Endodermal cell (in vitro differentiated cells): ENCODE measurements around the gene SYNJ2. TPM values are rescaled to one million over a fixed set of nuclear protein-coding genes. Genes with fewer than 3 reads are reported as not detected.

Source experiments
- DNase-seq: peaks from one replicate; pipeline ENCODE4 v3.0.0-alpha.2; 2017
- H3K27ac ChIP-seq: 2 replicates; pipeline ENCODE4 v1.5.1; 2013; ENCODE audit warnings: mild to moderate bottlenecking, low read depth, low read length, moderate library complexity
- H3K27me3 ChIP-seq: 2 replicates; pipeline ENCODE4 v1.6.1; 2013; ENCODE audit warnings: mild to moderate bottlenecking, low read length, moderate library complexity; ENCODE audit not compliant: insufficient read depth, control insufficient read depth, poor library complexity, severe bottlenecking
- H3K36me3 ChIP-seq: 2 replicates; pipeline ENCODE4 v1.7.0; 2013; ENCODE audit warnings: mild to moderate bottlenecking, low read length, moderate library complexity; ENCODE audit not compliant: control insufficient read depth, insufficient read depth
- H3K4me1 ChIP-seq: one replicate; pipeline ENCODE4 v1.7.0; 2013; ENCODE audit warnings: low read length; ENCODE audit not compliant: control insufficient read depth, insufficient read depth
- H3K4me3 ChIP-seq: 2 replicates; pipeline ENCODE4 v1.5.1; 2013; ENCODE audit warnings: mild to moderate bottlenecking, low read length, moderate library complexity
- H3K9ac ChIP-seq: 2 replicates; pipeline ENCODE4 v1.6.1; 2013; ENCODE audit warnings: mild to moderate bottlenecking, low read length, moderate library complexity; ENCODE audit not compliant: poor library complexity, severe bottlenecking; ENCODE audit errors: extremely low read depth
- H3K9me3 ChIP-seq: 2 replicates; pipeline ENCODE4 v1.6.1; 2013; ENCODE audit warnings: mild to moderate bottlenecking, low read length, moderate library complexity; ENCODE audit not compliant: control insufficient read depth
- H3K27ac Mint-ChIP-seq: 2 replicates; pipeline ENCODE4 v1.8.0; 2020; ENCODE audit warnings: mixed read lengths
- H3K27me3 Mint-ChIP-seq: 2 replicates; pipeline ENCODE4 v1.8.0; 2021; ENCODE audit warnings: mild to moderate bottlenecking, mixed read lengths; ENCODE audit not compliant: insufficient read depth
- H3K36me3 Mint-ChIP-seq: 2 replicates; pipeline ENCODE4 v1.8.0; 2020; ENCODE audit warnings: low read depth, mixed read lengths
- H3K4me1 Mint-ChIP-seq: 2 replicates; pipeline ENCODE4 v1.8.0; 2020; ENCODE audit warnings: mixed read lengths
- H3K4me3 Mint-ChIP-seq: 2 replicates; pipeline ENCODE4 v1.8.0; 2020; ENCODE audit warnings: mild to moderate bottlenecking, moderate library complexity, mixed read lengths
- H3K9me3 Mint-ChIP-seq: 2 replicates; pipeline ENCODE4 v1.8.0; 2020; ENCODE audit warnings: mild to moderate bottlenecking, mixed read lengths
- WGBS, 2 experiments: methylation state at CpG; one replicate each; pipeline versions ENCODE4 v1.1.5 to v1.1.7; 2013; ENCODE audit warnings: missing lambda C conversion rate in 2 of 2, mixed read lengths in 1 of 2; ENCODE audit not compliant: insufficient coverage in 1 of 2, insufficient read length in 1 of 2; 5-methylcytosine and 5-hydroxymethylcytosine counted together
- total RNA-seq, 2 donors: library from RNA; stranded (reverse); fragmentation: NEBNext Ultra II Directional in 1 of 2; extraction: Animal tissue kit (Norgen Biotek cat#: 25700) in 1 of 2; gene quantifications; 2 replicates in 1 of 2; 3 replicates in 1 of 2; pipeline ENCODE4 v1.2.1, GENCODE V29; 2021
- TF ChIP-seq, protein P1 (sequence below): fragments of 200-600 bp; sonication (generic); conservative IDR thresholded peaks from 2 replicates; pipeline ENCODE4 v1.5.0; 2021; ENCODE audit warnings: antibody characterized with exemption, mild to moderate bottlenecking

Gene SYNJ2
- total RNA-seq, 2 donors from 2014 or later = 21.2 to 32.8 TPM

DNA sequence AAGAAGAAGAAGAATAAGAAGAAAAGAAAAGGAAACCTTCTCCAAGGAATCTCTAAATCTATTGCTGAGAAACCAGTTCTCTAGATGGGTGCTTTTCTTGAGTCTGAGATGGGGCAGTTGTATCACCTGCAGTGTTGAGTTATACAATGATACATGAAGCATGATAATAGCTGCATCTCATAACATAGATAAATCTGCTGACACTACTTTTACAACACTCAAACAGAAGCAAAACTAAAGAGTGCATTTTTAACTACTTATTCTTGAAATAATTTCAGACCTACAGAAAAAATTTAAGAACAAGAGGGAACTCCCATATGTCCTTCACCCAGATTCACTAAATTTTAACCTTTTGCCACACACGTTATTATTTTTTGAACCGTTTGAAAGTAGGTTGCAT lies 70.3 kb downstream of the SYNJ2 start:
- Histone ChIP-seq H3K9me3 (no peaks in the 10 kb centered on the region), H3K27ac (no peak overlapping the region), H3K4me1 (no peaks in the 10 kb centered on the region), H3K27me3 (no peaks in the 10 kb centered on the region), H3K4me3 (no peak overlapping the region), H3K36me3 (peaks cover 17% of the 10 kb centered on the region), H3K9ac (no peak overlapping the region)
- no peak overlapping the region for H3K27ac Mint-ChIP-seq
- DNase-seq = no peak
- no peaks in the 10 kb centered on the region for H3K4me1 Mint-ChIP-seq
- no peak overlapping the region for H3K4me3 Mint-ChIP-seq
- H3K9me3 Mint-ChIP-seq = no peaks in the 10 kb centered on the region
- no peaks in the 10 kb centered on the region for H3K27me3 Mint-ChIP-seq
- 86 to 100% methylated on average over 1 to 2 of the region's 2 CpGs for WGBS, 2 experiments
- TF ChIP-seq, protein P1, sequence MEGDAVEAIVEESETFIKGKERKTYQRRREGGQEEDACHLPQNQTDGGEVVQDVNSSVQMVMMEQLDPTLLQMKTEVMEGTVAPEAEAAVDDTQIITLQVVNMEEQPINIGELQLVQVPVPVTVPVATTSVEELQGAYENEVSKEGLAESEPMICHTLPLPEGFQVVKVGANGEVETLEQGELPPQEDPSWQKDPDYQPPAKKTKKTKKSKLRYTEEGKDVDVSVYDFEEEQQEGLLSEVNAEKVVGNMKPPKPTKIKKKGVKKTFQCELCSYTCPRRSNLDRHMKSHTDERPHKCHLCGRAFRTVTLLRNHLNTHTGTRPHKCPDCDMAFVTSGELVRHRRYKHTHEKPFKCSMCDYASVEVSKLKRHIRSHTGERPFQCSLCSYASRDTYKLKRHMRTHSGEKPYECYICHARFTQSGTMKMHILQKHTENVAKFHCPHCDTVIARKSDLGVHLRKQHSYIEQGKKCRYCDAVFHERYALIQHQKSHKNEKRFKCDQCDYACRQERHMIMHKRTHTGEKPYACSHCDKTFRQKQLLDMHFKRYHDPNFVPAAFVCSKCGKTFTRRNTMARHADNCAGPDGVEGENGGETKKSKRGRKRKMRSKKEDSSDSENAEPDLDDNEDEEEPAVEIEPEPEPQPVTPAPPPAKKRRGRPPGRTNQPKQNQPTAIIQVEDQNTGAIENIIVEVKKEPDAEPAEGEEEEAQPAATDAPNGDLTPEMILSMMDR = no peak
- H3K36me3 Mint-ChIP-seq = peaks cover under 1% of the 10 kb centered on the region

DNA sequence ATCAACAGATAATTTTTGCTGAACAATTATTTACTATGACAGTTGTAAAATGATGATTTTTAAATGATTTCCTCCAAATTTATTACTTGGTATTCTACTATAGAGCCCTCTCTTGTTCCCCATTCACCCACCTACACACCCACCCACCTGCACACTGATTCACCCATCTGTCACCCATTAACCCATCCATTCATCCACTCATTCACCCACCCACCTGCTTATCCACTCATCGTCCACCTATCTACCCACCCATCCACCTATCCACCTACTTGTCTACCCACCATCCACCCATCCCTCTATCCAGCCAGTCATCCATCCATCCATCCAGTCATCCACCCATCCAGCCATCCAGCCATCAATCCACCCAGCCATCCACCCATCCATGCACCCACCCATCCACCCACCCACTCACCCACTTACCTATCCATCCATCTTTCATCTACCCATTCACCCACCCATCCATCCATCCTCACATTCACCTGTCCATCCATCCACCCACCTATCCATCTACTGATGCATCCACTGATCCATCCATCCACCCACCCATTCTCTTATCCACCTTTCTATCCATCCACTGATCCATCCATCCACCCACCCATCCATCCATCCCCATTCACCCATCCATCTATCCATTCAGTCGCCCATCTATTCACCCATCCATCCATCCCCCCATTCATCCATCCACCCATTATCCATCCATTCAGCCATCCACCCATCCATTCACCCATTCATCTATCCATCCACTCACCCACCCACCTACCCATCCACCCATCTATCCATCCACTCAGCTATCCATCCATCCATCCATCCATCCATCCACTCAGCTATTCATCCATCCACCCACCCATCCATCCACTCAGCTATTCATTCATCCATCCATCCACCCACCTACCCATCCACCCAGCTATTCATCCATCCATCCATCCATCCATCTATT lies 72.0 kb downstream of the SYNJ2 start:
- Mint-ChIP-seq H3K4me1 (no peaks in the 10 kb centered on the region), H3K27me3 (no peaks in the 10 kb centered on the region), H3K36me3 (no peaks in the 10 kb centered on the region), H3K27ac (no peak overlapping the region), H3K4me3 (no peak overlapping the region), H3K9me3 (no peaks in the 10 kb centered on the region)
- H3K4me1 ChIP-seq = no peaks in the 10 kb centered on the region
- H3K27me3 ChIP-seq = no peaks in the 10 kb centered on the region
- H3K9ac ChIP-seq = no peak overlapping the region
- 81 to 100% methylated on average over 2 of the region's 2 CpGs for WGBS, 2 experiments
- no peaks in the 10 kb centered on the region for H3K9me3 ChIP-seq
- DNase-seq = no peak
- peaks cover 17% of the 10 kb centered on the region for H3K36me3 ChIP-seq
- H3K4me3 ChIP-seq = no peak overlapping the region
- H3K27ac ChIP-seq = no peak overlapping the region
- TF ChIP-seq, protein P1 = no peak

DNA sequence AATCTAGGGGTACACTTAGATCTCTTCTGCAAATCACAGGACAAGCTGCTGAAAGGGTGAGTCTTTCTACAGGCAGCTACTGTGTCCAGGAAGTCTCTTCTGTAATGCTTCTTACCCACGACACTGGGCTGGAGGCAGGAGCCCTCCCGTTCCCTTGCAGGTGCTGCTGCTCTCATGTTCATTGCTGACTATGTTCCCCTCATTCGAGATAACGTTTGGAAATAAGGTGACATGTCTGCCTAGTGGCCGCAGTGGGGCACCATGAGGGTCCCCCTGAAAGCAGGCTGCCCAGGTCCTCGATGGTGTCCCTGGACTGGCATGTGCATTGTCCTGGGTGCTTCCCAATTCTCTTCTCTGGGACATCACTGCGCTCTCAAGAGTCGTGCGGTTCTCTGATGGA lies 74.7 kb downstream of the SYNJ2 start:
- Mint-ChIP-seq H3K4me1 (no peaks in the 10 kb centered on the region), H3K27ac (no peak overlapping the region), H3K36me3 (peaks cover 1% of the 10 kb centered on the region), H3K27me3 (no peaks in the 10 kb centered on the region), H3K9me3 (no peaks in the 10 kb centered on the region), H3K4me3 (no peak overlapping the region)
- peaks cover 10% of the 10 kb centered on the region for H3K36me3 ChIP-seq
- H3K9me3 ChIP-seq = no peaks in the 10 kb centered on the region
- TF ChIP-seq, protein P1 = no peak
- H3K4me1 ChIP-seq = no peaks in the 10 kb centered on the region
- no peak for DNase-seq
- H3K9ac ChIP-seq = no peak overlapping the region
- 87 to 90% methylated on average over 6 to 9 of the region's 9 CpGs for WGBS, 2 experiments
- H3K4me3 ChIP-seq = no peak overlapping the region
- H3K27ac ChIP-seq = no peak overlapping the region
- H3K27me3 ChIP-seq = no peaks in the 10 kb centered on the region
